ENCODE measurements around the gene KCND3.

The KCND3 gene

DNA sequence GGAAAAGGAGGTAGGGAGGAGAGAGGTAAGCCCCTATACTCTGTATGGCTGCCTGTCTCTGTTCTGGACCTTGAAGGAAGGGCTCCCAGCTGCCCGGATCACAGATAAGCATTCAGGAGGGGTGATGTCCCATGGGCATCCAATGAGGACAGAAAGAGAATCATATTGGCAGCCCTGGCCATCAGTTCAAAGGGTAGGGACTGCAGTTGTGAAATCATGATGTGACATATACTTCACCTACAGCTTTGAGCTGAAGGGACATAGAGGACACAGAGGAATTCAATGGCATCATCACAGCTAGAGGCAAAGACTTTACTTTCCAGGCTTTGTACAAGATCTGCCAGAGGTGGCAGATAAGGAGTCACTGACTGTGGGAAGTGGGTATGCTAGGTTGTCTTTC is 212.2 kb downstream of the KCND3 start:
- DNase-seq (ENCODE audit: low spot score in 2 of 2) (no peak), ATAC-seq (replicated peaks; ENCODE audit: extremely low read depth, poor library complexity, severe bottlenecking) (no peak)
- Mint-ChIP-seq H3K4me3 (no peak overlapping the region), H3K4me1 (no peaks in the 10 kb centered on the region), H3K27ac (ENCODE audit: low read depth) (no peak overlapping the region), H3K36me3 (ENCODE audit: insufficient read depth) (no peaks in the 10 kb centered on the region), H3K27me3 (peaks cover 10% of the 10 kb centered on the region), H3K9me3 (no peaks in the 10 kb centered on the region)

DNA sequence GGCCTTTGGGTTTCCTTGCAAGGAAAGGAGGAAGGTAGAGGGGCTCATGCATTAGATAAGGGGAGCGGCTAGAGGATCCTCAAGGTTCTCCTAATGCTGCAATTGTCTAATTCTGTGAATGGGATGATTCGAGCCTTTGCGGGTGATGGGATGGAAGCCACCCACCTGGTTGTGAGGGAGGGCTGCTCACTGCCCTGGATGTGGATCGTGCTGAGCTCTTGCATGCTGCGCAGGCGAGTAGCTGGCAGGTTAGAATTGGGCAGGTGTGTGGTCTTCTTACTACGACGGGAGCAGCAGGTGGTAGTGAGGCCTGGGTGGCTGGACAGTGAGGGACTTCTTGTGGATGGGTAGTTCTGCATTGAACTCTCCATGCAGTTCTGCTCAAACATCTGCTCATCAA is 212.6 kb downstream of the KCND3 start:
- H3K4me1 Mint-ChIP-seq = no peaks in the 10 kb centered on the region
- no peaks in the 10 kb centered on the region for H3K9me3 Mint-ChIP-seq
- H3K36me3 Mint-ChIP-seq (ENCODE audit: insufficient read depth) = no peaks in the 10 kb centered on the region
- no peak for DNase-seq (ENCODE audit: low spot score in 2 of 2)
- no peak overlapping the region for H3K4me3 Mint-ChIP-seq
- H3K27ac Mint-ChIP-seq (ENCODE audit: low read depth) = no peak overlapping the region
- H3K27me3 Mint-ChIP-seq = peaks cover 10% of the 10 kb centered on the region
- ATAC-seq (replicated peaks; ENCODE audit: extremely low read depth, poor library complexity, severe bottlenecking) = no peak

DNA sequence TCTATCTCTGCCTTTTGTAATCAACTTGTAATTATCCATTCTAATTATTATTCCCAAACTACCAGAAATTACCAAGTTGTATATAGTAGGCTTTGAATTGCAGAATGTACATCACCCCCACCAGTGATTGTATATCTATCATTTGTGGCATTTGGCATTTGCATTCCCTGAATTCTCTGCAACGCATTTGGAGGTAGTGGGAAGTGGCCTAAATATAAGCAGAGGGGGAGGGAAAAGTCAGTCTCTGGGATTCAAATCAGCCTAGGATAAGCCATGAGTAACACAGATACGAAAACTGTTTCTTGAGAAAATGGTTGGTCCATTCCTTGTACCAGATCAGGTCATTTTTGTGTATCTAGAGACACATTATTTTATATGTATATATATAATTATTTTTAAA is 213.1 kb downstream of the KCND3 start:
- Mint-ChIP-seq H3K4me3 (no peak overlapping the region), H3K27me3 (peaks cover 10% of the 10 kb centered on the region), H3K4me1 (no peaks in the 10 kb centered on the region), H3K36me3 (ENCODE audit: insufficient read depth) (no peaks in the 10 kb centered on the region), H3K9me3 (no peaks in the 10 kb centered on the region), H3K27ac (ENCODE audit: low read depth) (no peak overlapping the region)
- DNase-seq (ENCODE audit: low spot score in 2 of 2) (no peak), ATAC-seq (replicated peaks; ENCODE audit: extremely low read depth, poor library complexity, severe bottlenecking) (no peak)

DNA sequence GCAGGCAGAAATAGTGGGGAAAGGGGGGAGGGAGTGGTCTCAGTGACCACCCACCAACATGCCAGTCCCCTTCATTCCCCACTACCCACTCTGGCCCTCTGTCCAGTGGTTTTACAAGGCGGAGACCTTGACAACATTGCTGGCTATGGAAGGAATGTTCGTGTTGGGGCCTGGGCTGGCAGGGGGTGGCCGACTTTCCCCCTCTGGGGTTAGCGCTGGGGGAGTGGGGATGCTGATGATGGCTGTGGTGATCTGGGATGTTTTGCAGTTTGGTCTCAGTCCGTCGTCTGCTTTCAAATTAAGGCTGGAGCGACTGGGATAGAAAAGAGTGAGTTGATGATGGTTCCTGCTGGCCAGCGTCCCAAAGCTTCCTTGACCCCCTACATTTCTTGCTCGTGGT is 213.5 kb downstream of the KCND3 start:
- ATAC-seq (replicated peaks; ENCODE audit: extremely low read depth, poor library complexity, severe bottlenecking) = no peak
- DNase-seq (ENCODE audit: low spot score in 2 of 2) = no peak
- no peaks in the 10 kb centered on the region for H3K36me3 Mint-ChIP-seq (ENCODE audit: insufficient read depth)
- no peak overlapping the region for H3K27ac Mint-ChIP-seq (ENCODE audit: low read depth)
- no peak overlapping the region for H3K4me3 Mint-ChIP-seq
- H3K4me1 Mint-ChIP-seq = no peaks in the 10 kb centered on the region
- H3K9me3 Mint-ChIP-seq = no peaks in the 10 kb centered on the region
- peaks cover 10% of the 10 kb centered on the region for H3K27me3 Mint-ChIP-seq

DNA sequence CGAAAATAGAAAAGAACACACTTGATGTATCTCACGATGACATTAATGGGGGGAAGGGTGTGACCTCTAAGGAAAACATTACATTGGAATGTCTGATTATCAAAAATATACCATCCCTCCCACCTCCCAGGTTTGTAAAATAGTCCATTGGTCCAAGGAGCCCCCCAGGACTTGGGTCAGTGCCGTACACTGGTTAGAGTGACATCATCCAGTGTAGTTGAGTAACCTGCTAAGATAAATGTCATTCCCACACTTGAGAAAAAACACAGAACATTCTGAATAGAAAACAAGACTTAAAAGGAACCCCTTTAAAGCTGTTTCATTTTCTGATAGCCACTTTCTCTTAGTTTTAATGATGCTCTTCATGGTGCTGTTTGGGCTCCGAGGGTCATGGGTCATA is 218.6 kb downstream of the KCND3 start:
- Mint-ChIP-seq H3K4me3 (no peak overlapping the region), H3K27me3 (no peaks in the 10 kb centered on the region)

DNA sequence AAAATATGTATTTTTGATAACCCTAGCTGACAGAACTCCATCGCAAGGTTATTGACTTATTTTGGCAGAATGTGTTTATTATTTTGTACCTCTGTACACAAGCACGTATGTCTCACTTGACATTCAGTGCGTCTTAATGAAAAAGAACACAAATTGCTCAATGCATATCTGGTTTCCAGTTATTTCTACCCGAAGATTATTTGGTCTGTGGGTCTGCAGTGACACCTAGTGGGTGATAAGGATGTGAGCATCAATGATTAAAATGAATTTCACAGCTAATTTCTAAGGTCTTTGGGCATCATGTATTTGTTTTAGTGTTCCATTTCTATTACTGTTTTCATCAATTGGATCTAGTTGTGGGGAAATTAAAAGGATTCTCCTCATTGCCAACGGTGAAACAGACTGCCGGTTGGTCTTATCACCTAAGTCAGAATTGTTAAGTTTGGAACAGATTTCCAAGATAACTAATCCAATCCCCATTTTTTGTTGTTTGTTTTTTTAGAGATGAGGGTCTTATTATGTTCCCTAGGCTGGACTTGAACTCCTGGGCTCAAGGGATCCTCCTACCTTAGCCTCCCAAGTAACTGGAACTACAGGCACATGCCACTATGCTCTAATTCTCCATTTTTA is 219.8 kb downstream of the KCND3 start:
- DNase-seq (ENCODE audit: low spot score in 2 of 2) = peak in 1 of 2 donors; percentile 40
- H3K27ac Mint-ChIP-seq (ENCODE audit: low read depth) = no peak overlapping the region
- no peaks in the 10 kb centered on the region for H3K4me1 Mint-ChIP-seq
- no peak overlapping the region for H3K4me3 Mint-ChIP-seq
- H3K9me3 Mint-ChIP-seq = no peaks in the 10 kb centered on the region
- H3K36me3 Mint-ChIP-seq (ENCODE audit: insufficient read depth) = peaks cover 27% of the 10 kb centered on the region
- H3K27me3 Mint-ChIP-seq = no peaks in the 10 kb centered on the region
- ATAC-seq (replicated peaks; ENCODE audit: extremely low read depth, poor library complexity, severe bottlenecking) = peak; percentile 40

More for the DNA sequence above, 218.6 kb downstream of the KCND3 start:
- H3K4me1 Mint-ChIP-seq = no peaks in the 10 kb centered on the region
- H3K36me3 Mint-ChIP-seq (ENCODE audit: insufficient read depth) = peaks cover 17% of the 10 kb centered on the region
- H3K27ac Mint-ChIP-seq (ENCODE audit: low read depth) = no peak overlapping the region
- no peak for ATAC-seq (replicated peaks; ENCODE audit: extremely low read depth, poor library complexity, severe bottlenecking)
- no peaks in the 10 kb centered on the region for H3K9me3 Mint-ChIP-seq
- no peak for DNase-seq (ENCODE audit: low spot score in 2 of 2)

DNA sequence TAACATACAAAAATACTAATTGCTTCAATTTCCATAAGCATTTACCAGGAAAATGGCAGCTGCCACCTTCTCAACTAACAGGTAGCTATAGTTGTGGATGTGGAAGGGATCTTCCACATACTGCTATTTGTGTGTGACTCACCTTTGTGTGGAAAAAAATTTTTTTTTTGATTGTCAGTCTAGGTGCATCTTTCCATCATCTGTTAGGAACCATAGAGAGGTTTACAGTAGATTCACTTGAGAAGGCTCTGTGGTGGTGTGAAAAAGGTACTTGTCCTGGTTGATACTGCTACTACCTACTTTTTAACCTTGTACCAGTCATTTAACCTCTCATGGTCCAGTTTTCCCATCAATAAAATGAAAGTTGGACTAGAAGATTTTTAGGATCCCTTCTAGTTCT is 220.8 kb downstream of the KCND3 start:
- Mint-ChIP-seq H3K9me3 (no peaks in the 10 kb centered on the region), H3K4me1 (no peaks in the 10 kb centered on the region), H3K4me3 (no peak overlapping the region), H3K27ac (ENCODE audit: low read depth) (no peak overlapping the region), H3K36me3 (ENCODE audit: insufficient read depth) (peaks cover 37% of the 10 kb centered on the region), H3K27me3 (no peaks in the 10 kb centered on the region)
- ATAC-seq (replicated peaks; ENCODE audit: extremely low read depth, poor library complexity, severe bottlenecking) (no peak), DNase-seq (ENCODE audit: low spot score in 2 of 2) (no peak)

DNA sequence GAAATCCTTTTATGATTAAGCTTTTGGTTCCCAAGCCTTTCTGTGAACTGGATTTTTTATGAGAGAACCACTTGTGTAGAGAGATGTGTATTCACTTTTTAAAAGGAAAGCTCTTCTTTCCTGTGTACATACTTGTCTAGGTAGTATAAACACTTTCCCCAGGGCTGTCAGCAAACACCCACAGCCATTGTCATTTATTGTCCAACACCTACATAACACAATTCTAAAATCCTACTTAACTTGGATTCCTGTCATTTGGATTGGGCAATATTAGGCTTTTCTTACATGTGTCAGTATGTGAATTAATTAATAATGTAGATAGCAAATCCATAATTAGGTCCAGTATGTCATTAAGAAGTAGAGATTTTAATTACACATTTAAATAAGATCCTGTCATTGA is 221.4 kb downstream of the KCND3 start:
- Mint-ChIP-seq H3K4me3 (no peak overlapping the region), H3K36me3 (ENCODE audit: insufficient read depth) (peaks cover 43% of the 10 kb centered on the region), H3K9me3 (no peaks in the 10 kb centered on the region), H3K4me1 (no peaks in the 10 kb centered on the region), H3K27me3 (no peaks in the 10 kb centered on the region), H3K27ac (ENCODE audit: low read depth) (no peak overlapping the region)
- DNase-seq (ENCODE audit: low spot score in 2 of 2) = no peak
- no peak for ATAC-seq (replicated peaks; ENCODE audit: extremely low read depth, poor library complexity, severe bottlenecking)

DNA sequence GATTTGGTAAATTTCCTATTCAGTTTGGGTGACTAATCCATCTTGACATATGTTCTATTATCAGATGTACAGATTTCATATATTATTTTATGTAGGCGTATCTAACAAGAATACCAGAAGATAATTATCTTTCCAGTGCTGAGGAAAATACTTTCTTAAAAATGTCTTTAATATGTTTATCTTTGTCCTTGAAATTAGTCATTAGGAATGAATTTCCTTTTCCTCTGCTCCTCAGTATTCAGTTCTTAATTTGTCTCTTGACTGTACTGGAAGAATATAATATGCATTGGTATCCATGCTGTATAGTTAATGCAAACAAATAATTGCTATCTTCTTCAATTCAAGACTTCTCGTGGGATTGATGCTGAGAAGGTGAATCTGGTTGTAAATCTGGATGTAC is 227.1 kb downstream of the KCND3 start:
- no peak for DNase-seq (ENCODE audit: low spot score in 2 of 2)
- Mint-ChIP-seq H3K27ac (ENCODE audit: low read depth) (no peak overlapping the region), H3K4me1 (peaks cover 10% of the 10 kb centered on the region), H3K36me3 (ENCODE audit: insufficient read depth) (peaks cover 78% of the 10 kb centered on the region), H3K27me3 (no peaks in the 10 kb centered on the region), H3K4me3 (no peak overlapping the region), H3K9me3 (no peaks in the 10 kb centered on the region)
- ATAC-seq (replicated peaks; ENCODE audit: extremely low read depth, poor library complexity, severe bottlenecking) = no peak

DNA sequence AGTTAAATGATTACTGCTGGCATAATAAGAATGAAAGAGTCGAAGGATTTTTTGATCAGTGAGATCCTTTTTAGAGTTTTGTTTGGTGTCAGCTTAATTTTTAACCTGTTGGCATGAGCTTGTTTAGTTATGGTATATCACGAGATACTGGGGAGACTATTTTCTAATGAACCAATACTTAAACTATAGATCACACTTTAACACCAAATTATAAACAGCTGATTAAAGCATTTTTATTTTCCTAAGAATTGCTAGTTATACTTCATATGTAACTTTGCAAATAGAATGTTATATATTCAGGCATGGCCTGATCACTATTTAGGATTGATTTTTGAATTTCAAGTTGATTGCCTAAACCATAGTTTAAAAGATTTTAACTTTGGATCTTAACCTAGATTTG is 227.8 kb downstream of the KCND3 start:
- Mint-ChIP-seq H3K9me3 (no peaks in the 10 kb centered on the region), H3K4me3 (no peak overlapping the region), H3K27ac (ENCODE audit: low read depth) (peak overlapping the region; percentile 2), H3K27me3 (no peaks in the 10 kb centered on the region), H3K36me3 (ENCODE audit: insufficient read depth) (peaks cover 74% of the 10 kb centered on the region), H3K4me1 (peaks cover 14% of the 10 kb centered on the region)
- no peak for ATAC-seq (replicated peaks; ENCODE audit: extremely low read depth, poor library complexity, severe bottlenecking)
- no peak for DNase-seq (ENCODE audit: low spot score in 2 of 2)

DNA sequence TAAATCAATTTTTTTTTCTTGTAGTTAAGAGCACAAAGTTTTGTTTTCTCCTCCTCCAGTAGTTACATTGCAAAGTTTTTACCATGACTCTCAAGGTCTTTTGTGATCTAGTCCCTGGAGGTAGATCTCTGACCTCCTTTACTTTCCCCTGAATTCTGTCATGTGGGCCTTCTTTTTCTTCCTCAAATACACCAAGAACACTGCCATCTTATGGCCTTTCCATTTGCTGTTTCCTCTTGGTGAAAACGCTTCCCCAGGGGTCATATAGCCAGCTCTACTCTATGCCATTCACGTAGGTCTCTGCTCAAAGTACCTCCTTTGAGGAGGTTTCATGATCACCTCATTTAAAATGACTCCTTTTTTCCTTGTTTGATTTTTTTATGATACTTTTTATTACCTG is 231.1 kb downstream of the KCND3 start:
- DNase-seq (ENCODE audit: low spot score in 2 of 2) (no peak), ATAC-seq (replicated peaks; ENCODE audit: extremely low read depth, poor library complexity, severe bottlenecking) (no peak)
- H3K36me3 Mint-ChIP-seq (ENCODE audit: insufficient read depth) = peaks cover 58% of the 10 kb centered on the region
- H3K27ac Mint-ChIP-seq (ENCODE audit: low read depth) = peak overlapping the region; percentile 51
- H3K9me3 Mint-ChIP-seq = no peaks in the 10 kb centered on the region
- H3K27me3 Mint-ChIP-seq = no peaks in the 10 kb centered on the region
- H3K4me3 Mint-ChIP-seq = no peak overlapping the region
- peaks cover 30% of the 10 kb centered on the region for H3K4me1 Mint-ChIP-seq

DNA sequence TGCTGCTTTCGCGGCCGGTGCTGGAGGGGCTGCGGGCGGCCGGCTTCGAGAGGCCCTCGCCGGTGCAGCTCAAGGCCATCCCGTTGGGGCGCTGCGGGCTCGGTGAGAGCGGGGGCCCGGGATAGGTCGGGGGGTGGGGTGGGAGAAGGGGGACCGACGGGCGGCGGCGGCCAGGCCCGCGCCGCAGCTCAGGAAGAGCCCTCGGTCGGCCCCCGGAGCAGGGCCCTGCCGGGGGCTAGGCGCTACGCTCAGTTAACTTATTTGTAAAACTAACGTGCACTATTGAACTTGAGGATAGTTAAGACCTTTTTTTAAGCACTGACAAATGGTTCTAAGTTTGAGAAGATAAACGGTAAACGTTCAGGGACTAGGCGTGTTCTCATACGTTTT is 233.3 kb downstream of the KCND3 start:
- ATAC-seq (replicated peaks; ENCODE audit: extremely low read depth, poor library complexity, severe bottlenecking) = peak; percentile 10
- H3K9me3 Mint-ChIP-seq = no peaks in the 10 kb centered on the region
- peak overlapping the region; percentile 97 for H3K27ac Mint-ChIP-seq (ENCODE audit: low read depth)
- no peak for DNase-seq (ENCODE audit: low spot score in 2 of 2)
- peaks cover 30% of the 10 kb centered on the region for H3K4me1 Mint-ChIP-seq
- H3K36me3 Mint-ChIP-seq (ENCODE audit: insufficient read depth) = peaks cover 38% of the 10 kb centered on the region
- peak overlapping the region; percentile 87 for H3K4me3 Mint-ChIP-seq
- H3K27me3 Mint-ChIP-seq = no peaks in the 10 kb centered on the region

DNA sequence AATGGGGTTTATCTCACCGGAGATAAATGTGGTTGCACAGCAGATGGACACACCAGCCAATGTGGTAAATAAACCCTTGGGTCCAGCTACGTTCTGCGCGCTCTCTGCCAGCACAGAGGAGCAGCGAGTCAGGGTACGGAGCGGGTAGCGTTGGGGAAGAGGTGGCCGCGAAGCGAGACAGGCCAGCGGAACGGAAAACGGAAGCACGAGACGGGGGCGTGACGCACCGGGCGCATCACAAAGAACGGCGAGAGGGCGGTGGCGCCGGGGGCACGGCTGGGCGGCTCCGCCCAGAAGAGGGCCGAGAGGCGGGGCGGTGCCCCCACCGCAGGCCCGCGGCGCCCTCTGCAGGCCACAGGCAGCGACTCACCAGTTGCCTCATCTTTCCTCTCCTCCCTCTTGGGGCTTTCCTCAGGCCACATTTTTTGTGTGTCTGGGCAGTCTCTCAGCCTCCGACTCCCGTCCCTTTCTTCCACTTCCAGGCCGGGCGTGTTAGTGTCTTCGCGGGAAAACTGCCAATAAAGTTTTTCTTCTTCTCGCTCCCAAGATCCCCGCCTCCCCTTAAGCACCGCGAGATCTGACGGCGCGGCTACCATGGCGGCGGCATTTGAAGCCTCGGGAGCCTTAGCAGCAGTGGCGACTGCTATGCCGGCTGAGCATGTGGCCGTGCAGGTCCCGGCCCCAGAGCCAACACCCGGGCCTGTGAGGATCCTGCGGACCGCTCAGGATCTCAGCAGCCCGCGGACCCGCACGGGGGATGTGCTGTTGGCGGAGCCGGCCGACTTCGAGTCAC is 233.9 kb downstream of the KCND3 start, which contains the start of gene DDX20:
Gene DDX20, plus strand, starts transcription at position 571 of the 793 bp plus-strand sequence. Its CDS starts 24 bp downstream, at position 595.
- no peaks in the 10 kb centered on the region for H3K27me3 Mint-ChIP-seq
- H3K36me3 Mint-ChIP-seq (ENCODE audit: insufficient read depth) = peaks cover 34% of the 10 kb centered on the region
- H3K4me1 Mint-ChIP-seq = peaks cover 30% of the 10 kb centered on the region
- peak; percentile 91 for ATAC-seq (replicated peaks; ENCODE audit: extremely low read depth, poor library complexity, severe bottlenecking)
- peak within 1 kb of the TSS; percentile 87 for H3K4me3 Mint-ChIP-seq
- H3K9me3 Mint-ChIP-seq = no peaks in the 10 kb centered on the region
- peak within 1 kb of the TSS; percentile 97 for H3K27ac Mint-ChIP-seq (ENCODE audit: low read depth)
- DNase-seq (ENCODE audit: low spot score in 2 of 2) = peak; percentile 89 to 91
